Panc1 (cell line): ENCODE data around the gene CROCC2.

Source experiments
- POLR2AphosphoS5 ChIP-seq: IDR thresholded peaks from 2 replicates; pipeline ENCODE4 v1.6.1; 2012; ENCODE audit warnings: mild to moderate bottlenecking, low read depth, low read length, moderate library complexity
- REST ChIP-seq, 2 experiments: IDR thresholded peaks; 2 replicates each; pipeline ENCODE4 v1.6.1; 2011 to 2012; ENCODE audit warnings: low read depth in 2 of 2, control low read depth in 1 of 2, low read length in 1 of 2, mild to moderate bottlenecking in 1 of 2, moderate library complexity in 1 of 2; ENCODE audit not compliant: insufficient read depth in 1 of 2
- TF ChIP-seq, protein P1 (sequence below): fragments of 450-650 bp; IDR thresholded peaks from 2 replicates; pipeline ENCODE4 v1.5.1; 2017; ENCODE audit warnings: mild to moderate bottlenecking

- TF ChIP-seq REST (IDR thresholded peaks at IDR 0.05; ENCODE audit: insufficient read depth in 1 of 2, low read depth in 2 of 2, low read length in 1 of 2) (no peak), POLR2AphosphoS5 (no peak)
- TF ChIP-seq, protein P1, sequence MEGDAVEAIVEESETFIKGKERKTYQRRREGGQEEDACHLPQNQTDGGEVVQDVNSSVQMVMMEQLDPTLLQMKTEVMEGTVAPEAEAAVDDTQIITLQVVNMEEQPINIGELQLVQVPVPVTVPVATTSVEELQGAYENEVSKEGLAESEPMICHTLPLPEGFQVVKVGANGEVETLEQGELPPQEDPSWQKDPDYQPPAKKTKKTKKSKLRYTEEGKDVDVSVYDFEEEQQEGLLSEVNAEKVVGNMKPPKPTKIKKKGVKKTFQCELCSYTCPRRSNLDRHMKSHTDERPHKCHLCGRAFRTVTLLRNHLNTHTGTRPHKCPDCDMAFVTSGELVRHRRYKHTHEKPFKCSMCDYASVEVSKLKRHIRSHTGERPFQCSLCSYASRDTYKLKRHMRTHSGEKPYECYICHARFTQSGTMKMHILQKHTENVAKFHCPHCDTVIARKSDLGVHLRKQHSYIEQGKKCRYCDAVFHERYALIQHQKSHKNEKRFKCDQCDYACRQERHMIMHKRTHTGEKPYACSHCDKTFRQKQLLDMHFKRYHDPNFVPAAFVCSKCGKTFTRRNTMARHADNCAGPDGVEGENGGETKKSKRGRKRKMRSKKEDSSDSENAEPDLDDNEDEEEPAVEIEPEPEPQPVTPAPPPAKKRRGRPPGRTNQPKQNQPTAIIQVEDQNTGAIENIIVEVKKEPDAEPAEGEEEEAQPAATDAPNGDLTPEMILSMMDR: no peak
Observed at GRCh38 chr2:241015439-241015838, 109.3 kb downstream of the CROCC2 start.
